ENCODE measurements around the gene TMEM250.

Gene TMEM250

GRCh38 chr9:136124976-136125692 is 6.5 kb upstream of the TMEM250 start:
- CTCF ChIA-PET: interaction anchor here (4.1 to 4.3 kb wide), 2 partner anchors 14 to 158 kb away, joined by 30 to 56 read pairs; no protein-coding TSS in a partner anchor
- TF ChIP-seq, protein P1, sequence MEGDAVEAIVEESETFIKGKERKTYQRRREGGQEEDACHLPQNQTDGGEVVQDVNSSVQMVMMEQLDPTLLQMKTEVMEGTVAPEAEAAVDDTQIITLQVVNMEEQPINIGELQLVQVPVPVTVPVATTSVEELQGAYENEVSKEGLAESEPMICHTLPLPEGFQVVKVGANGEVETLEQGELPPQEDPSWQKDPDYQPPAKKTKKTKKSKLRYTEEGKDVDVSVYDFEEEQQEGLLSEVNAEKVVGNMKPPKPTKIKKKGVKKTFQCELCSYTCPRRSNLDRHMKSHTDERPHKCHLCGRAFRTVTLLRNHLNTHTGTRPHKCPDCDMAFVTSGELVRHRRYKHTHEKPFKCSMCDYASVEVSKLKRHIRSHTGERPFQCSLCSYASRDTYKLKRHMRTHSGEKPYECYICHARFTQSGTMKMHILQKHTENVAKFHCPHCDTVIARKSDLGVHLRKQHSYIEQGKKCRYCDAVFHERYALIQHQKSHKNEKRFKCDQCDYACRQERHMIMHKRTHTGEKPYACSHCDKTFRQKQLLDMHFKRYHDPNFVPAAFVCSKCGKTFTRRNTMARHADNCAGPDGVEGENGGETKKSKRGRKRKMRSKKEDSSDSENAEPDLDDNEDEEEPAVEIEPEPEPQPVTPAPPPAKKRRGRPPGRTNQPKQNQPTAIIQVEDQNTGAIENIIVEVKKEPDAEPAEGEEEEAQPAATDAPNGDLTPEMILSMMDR (IDR thresholded peaks at IDR 0.05; ENCODE audit: control extremely low read depth, extremely low read depth, low read depth, missing control alignments): no peak
- no peak for DNase-seq (ENCODE audit: extremely low spot score)
- POLR2A ChIA-PET: no interaction called here

- ChIA-PET POLR2A (no interaction called here), CTCF (interaction anchor here (0.6 to 5.7 kb wide), 30 partner anchors 9 to 522 kb away, joined by 3 to 56 read pairs (median 4); partner anchors contain the start of gene UBAC1)
- peak; percentile 83 for DNase-seq (ENCODE audit: extremely low spot score)
Observed at GRCh38 chr9:136122425-136123383, 4.0 kb upstream of the TMEM250 start.

DNA sequence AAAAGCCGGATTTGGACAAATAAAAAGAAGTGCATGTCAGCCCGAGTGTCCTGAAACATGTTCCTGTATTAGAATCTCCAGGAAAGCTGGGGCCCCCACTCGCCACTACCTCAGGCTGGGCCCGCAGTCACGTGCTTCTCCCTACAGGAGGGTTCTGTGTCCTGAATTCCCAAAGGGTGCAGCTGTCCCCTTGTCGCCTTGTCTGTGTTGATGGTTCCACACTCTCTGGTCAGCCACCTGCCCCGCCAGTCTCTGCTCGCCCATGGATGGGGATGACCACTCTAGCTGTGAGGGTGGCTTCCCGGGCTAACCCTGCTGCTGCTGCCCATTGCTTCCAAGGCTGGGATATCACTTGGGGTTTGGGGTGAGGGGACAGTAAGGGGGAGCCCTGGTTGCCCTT is 3.1 kb upstream of the TMEM250 start:
- ChIA-PET POLR2A (no interaction called here), CTCF (interaction anchor here (0.8 to 5.7 kb wide), 25 partner anchors 11 to 257 kb away, joined by 3 to 56 read pairs (median 5); partner anchors contain the start of gene UBAC1)
- TF ChIP-seq, protein P1 (IDR thresholded peaks at IDR 0.05; ENCODE audit: control extremely low read depth, extremely low read depth, low read depth, missing control alignments): no peak
- no peak for DNase-seq (ENCODE audit: extremely low spot score)

More at GRCh38 chr9:136122425-136123383, 4.0 kb upstream of the TMEM250 start:
- TF ChIP-seq, protein P1 (IDR thresholded peaks at IDR 0.05; ENCODE audit: control extremely low read depth, extremely low read depth, low read depth, missing control alignments): peak; percentile 97

- no peak for DNase-seq (ENCODE audit: extremely low spot score)
- ChIA-PET CTCF (interaction anchor here (1.2 to 5.7 kb wide), 2 partner anchors 27 to 30 kb away, joined by 4 to 53 read pairs; no protein-coding TSS in a partner anchor), POLR2A (no interaction called here)
- TF ChIP-seq, protein P1 (IDR thresholded peaks at IDR 0.05; ENCODE audit: control extremely low read depth, extremely low read depth, low read depth, missing control alignments): no peak
Observed at GRCh38 chr9:136120438-136120844, 1.8 kb upstream of the TMEM250 start.

DNA sequence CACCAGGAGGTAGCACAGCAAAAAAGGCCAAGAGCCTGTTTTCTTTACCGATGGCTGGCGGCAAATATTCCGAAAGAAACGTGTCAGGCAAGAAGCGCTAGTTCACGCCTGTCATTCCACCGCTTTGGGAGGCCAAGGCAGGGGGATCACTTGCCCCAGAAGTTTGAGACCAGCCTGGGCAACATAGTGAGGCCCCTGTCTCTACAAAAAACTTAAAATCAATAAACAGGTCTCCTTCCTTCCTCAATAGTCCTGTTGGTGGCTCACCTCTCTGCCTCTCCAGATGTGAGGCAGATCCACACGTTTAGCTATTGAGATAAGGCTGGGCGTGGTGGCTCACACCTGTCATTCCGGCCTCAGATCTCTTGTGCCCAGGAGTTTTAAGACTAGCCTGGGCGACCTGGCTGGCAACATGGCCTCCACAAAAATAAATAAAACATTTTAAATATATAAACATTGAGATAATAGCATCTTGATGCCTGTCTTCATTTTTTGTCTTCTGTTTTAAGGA is 1.3 kb upstream of the TMEM250 start:
- POLR2A ChIA-PET: no interaction called here
- CTCF ChIA-PET: interaction anchor here (5.7 kb wide), 1 partner anchor 29 kb away, joined by 53 read pairs; no protein-coding TSS in a partner anchor
- TF ChIP-seq, protein P1 (IDR thresholded peaks at IDR 0.05; ENCODE audit: control extremely low read depth, extremely low read depth, low read depth, missing control alignments): no peak
- no peak for DNase-seq (ENCODE audit: extremely low spot score)
